Astrocyte (in vitro differentiated cells and primary cell): ENCODE measurements around the gene PSME3.

ENCODE experiments used
- CTCF ChIP-seq: IDR thresholded peaks from 2 replicates; pipeline ENCODE4 v1.5.1; 2011; ENCODE audit warnings: low read depth, mild to moderate bottlenecking, inconsistent platforms, low read length, moderate library complexity; ENCODE audit not compliant: insufficient read depth
- EZH2 ChIP-seq: IDR thresholded peaks from 2 replicates; pipeline ENCODE4 v1.6.1; 2012; ENCODE audit warnings: mild to moderate bottlenecking, low read length, inconsistent platforms; ENCODE audit not compliant: insufficient read depth

- no peak for TF ChIP-seq CTCF
- no peak for TF ChIP-seq EZH2
Measured at GRCh38 chr17:42804918-42805367, 28.3 kb upstream of the PSME3 start.
